NB4 (cell line): Measurements from ENCODE around the gene MYBL2.
A peak's percentile ranks its signal among the peaks of the same experiment; 100 is the strongest.

Source experiments
- DNase-seq: peaks from one replicate; pipeline ENCODE4 v3.0.0; 2010; ENCODE audit warnings: low read depth
- H3K4me3 ChIP-seq: one replicate; pipeline ENCODE4 v1.5.1; 2011; ENCODE audit warnings: mild to moderate bottlenecking, low read depth, low read length, moderate library complexity
- CTCF ChIP-seq: IDR thresholded peaks from one replicate; pipeline ENCODE4 v1.5.1; 2012; ENCODE audit warnings: low read depth, low read length
- MAX ChIP-seq: IDR thresholded peaks from 2 replicates; pipeline ENCODE4 v1.6.1; 2011; ENCODE audit warnings: low read depth, low read length
- MYC ChIP-seq: IDR thresholded peaks from 2 replicates; pipeline ENCODE4 v1.6.1; 2011; ENCODE audit warnings: low read depth, low read length
- POLR2A ChIP-seq: IDR thresholded peaks from 2 replicates; pipeline ENCODE4 v1.6.1; 2011; ENCODE audit warnings: mild to moderate bottlenecking; ENCODE audit not compliant: insufficient read length; ENCODE audit errors: extremely low read depth

MYBL2 gene

GRCh38 chr20:43750774-43751166 lies 83.9 kb downstream of the MYBL2 start:
- no peak for DNase-seq
- TF ChIP-seq POLR2A (no peak), MYC (no peak), MAX (no peak), CTCF (no peak)

GRCh38 chr20:43751167-43752050 lies 84.5 kb downstream of the MYBL2 start:
- H3K4me3 ChIP-seq = no peak overlapping the region
- DNase-seq = peak; percentile 85
- TF ChIP-seq MAX = peak; percentile 56; the same call in 1 of the 2 replicates
- no peak for TF ChIP-seq POLR2A
- TF ChIP-seq MYC = peak; percentile 44
- TF ChIP-seq CTCF = no peak

More at GRCh38 chr20:43750774-43751166, 83.9 kb downstream of the MYBL2 start:
- no peak overlapping the region for H3K4me3 ChIP-seq

- DNase-seq = no peak
- H3K4me3 ChIP-seq = no peak overlapping the region
- TF ChIP-seq MYC (no peak), CTCF (no peak), POLR2A (no peak), MAX (no peak)
These were observed 85.1 kb downstream of the MYBL2 start for GRCh38 chr20:43752051-43752360.

- TF ChIP-seq CTCF (no peak), MAX (peak; percentile 55; the same call in 1 of the 2 replicates), MYC (peak; percentile 87), POLR2A (no peak)
- peak overlapping the region; percentile 28 for H3K4me3 ChIP-seq
- DNase-seq = peak; percentile 98
These were observed 85.8 kb downstream of the MYBL2 start for GRCh38 chr20:43752561-43753301.

- no peak overlapping the region for H3K4me3 ChIP-seq
These were observed 88.5 kb downstream of the MYBL2 start for GRCh38 chr20:43755390-43755789.

More at GRCh38 chr20:43755390-43755789, 88.5 kb downstream of the MYBL2 start:
- TF ChIP-seq MYC (no peak), MAX (no peak), CTCF (no peak), POLR2A (no peak)
- no peak for DNase-seq
